ENCODE data around the gene GPBP1L1. TPM values are rescaled to one million over a fixed set of nuclear protein-coding genes. Genes with fewer than 3 reads are reported as not detected.

Gene GPBP1L1
- total RNA-seq, 1 experiment from 2014 or later, result 110 TPM

DNA sequence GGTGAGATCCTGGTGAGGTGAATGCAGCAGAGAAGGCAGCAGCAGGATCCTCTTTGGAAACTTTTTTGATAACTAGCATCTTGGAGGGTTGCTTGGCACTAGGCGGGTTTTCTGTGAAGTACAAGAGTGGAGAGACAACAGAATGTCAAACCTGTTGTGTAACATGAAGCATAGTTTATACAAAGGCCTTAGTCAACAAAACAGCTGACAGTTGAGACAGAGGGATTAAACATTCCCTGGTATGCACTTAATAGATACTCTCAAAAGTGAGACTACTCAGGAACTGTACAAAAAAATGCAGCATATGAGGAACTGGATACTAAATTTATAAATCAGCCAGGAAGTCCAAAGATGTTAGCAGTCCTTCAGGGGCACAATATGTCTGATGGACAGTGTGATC lies 46.0 kb downstream of the GPBP1L1 start:
- ChIA-PET RAD21 (ENCODE audit: low non-redundant PET in 1 of 2, low total read pairs in 2 of 2, uncharacterized antibody in 2 of 2, unreplicated experiment in 2 of 2) (no interaction called here), POLR2A (no interaction called here), CTCF (no interaction called here)
- Histone ChIP-seq H3K4me1 (ENCODE audit: control insufficient read depth in 1 of 2, insufficient read depth in 2 of 2, low read length in 2 of 2) (peaks cover 3 to 7% of the 10 kb centered on the region in 2 experiments; a peak in 3 of 4 replicates), H3K79me2 (ENCODE audit: insufficient read depth, low read length) (peaks cover 11% of the 10 kb centered on the region), H3K36me3 (ENCODE audit: control insufficient read depth in 1 of 2, insufficient read depth in 2 of 2, low read length in 2 of 2) (peaks cover 35 to 37% of the 10 kb centered on the region in 2 experiments; a peak in 3 of 4 replicates), H3K27me3 (ENCODE audit: insufficient read depth, low read length) (no peaks in the 10 kb centered on the region), H3K9me3 (ENCODE audit: control insufficient read depth in 1 of 2, insufficient read depth in 1 of 2, low read depth in 1 of 2, low read length in 2 of 2) (no peaks in the 10 kb centered on the region), H2AFZ (ENCODE audit: low read depth, low read length, poor library complexity, severe bottlenecking) (no peak overlapping the region), H3K4me3 (replicated peaks in 1 of 2; ENCODE audit: low read depth in 1 of 2, low read length in 2 of 2) (no peak overlapping the region), H3K4me2 (ENCODE audit: low read length) (no peak overlapping the region), H4K20me1 (ENCODE audit: insufficient read depth) (no peaks in the 10 kb centered on the region), H3K9ac (ENCODE audit: low read length) (no peak overlapping the region), H3K27ac (ENCODE audit: low read depth, low read length) (no peak overlapping the region), H3K9me2 (ENCODE audit: insufficient read depth) (no peaks in the 10 kb centered on the region)
- no peak for TF ChIP-seq JUND (IDR thresholded peaks at IDR 0.05)
- TF ChIP-seq ZNF274 (IDR thresholded peaks at IDR 0.05; ENCODE audit: low read depth, low read length), result no peak
- no peak for TF ChIP-seq YY1 (IDR thresholded peaks at IDR 0.05; ENCODE audit: extremely low read depth, insufficient replicate concordance, low read depth, low read length)
- TF ChIP-seq SP1 (IDR thresholded peaks at IDR 0.05; ENCODE audit: low read depth), result no peak
- DNase-seq (ENCODE audit: low read depth, low spot score) (no peak), ATAC-seq (no peak)
- intact Hi-C loops (cut with micrococcal nuclease), result loop anchor here (10.0 kb wide), 1 partner anchor 205 kb away; no protein-coding TSS in a partner anchor
- BruUV-seq (replicated peaks), result no TSS peak

- intact Hi-C loops (cut with micrococcal nuclease), result no loop called here
- Histone ChIP-seq H3K4me1 (ENCODE audit: control insufficient read depth in 1 of 2, insufficient read depth in 2 of 2, low read length in 2 of 2) (no peaks in the 10 kb centered on the region), H2AFZ (ENCODE audit: low read depth, low read length, poor library complexity, severe bottlenecking) (no peak overlapping the region), H4K20me1 (ENCODE audit: insufficient read depth) (no peaks in the 10 kb centered on the region), H3K27ac (ENCODE audit: low read depth, low read length) (no peak overlapping the region), H3K9me2 (ENCODE audit: insufficient read depth) (no peaks in the 10 kb centered on the region), H3K27me3 (ENCODE audit: insufficient read depth, low read length) (no peaks in the 10 kb centered on the region), H3K4me2 (ENCODE audit: low read length) (no peak overlapping the region), H3K4me3 (replicated peaks in 1 of 2; ENCODE audit: low read depth in 1 of 2, low read length in 2 of 2) (no peak overlapping the region), H3K36me3 (ENCODE audit: control insufficient read depth in 1 of 2, insufficient read depth in 2 of 2, low read length in 2 of 2) (peaks cover 54 to 66% of the 10 kb centered on the region in 2 experiments), H3K79me2 (ENCODE audit: insufficient read depth, low read length) (no peaks in the 10 kb centered on the region), H3K9me3 (ENCODE audit: control insufficient read depth in 1 of 2, insufficient read depth in 1 of 2, low read depth in 1 of 2, low read length in 2 of 2) (no peaks in the 10 kb centered on the region), H3K9ac (ENCODE audit: low read length) (no peak overlapping the region)
- POLR2A ChIA-PET, result no interaction called here
- CTCF ChIA-PET, result no interaction called here
- no TSS peak for BruUV-seq (replicated peaks)
- ATAC-seq (no peak), DNase-seq (ENCODE audit: low read depth, low spot score) (no peak)
- TF ChIP-seq ZFX (IDR thresholded peaks at IDR 0.05), result no peak
- TF ChIP-seq TCF7L2 (IDR thresholded peaks at IDR 0.05; ENCODE audit: borderline replicate concordance, extremely low read depth, insufficient read depth, insufficient read length), result no peak
- no peak for TF ChIP-seq CTCF (IDR thresholded peaks at IDR 0.05 in 2 of 3, conservative IDR thresholded peaks at IDR 0.05 in 1 of 3; ENCODE audit: borderline replicate concordance in 1 of 3, insufficient read depth in 1 of 3, low read depth in 2 of 3, low read length in 2 of 3)
- TF ChIP-seq ZBTB33 (IDR thresholded peaks at IDR 0.05; ENCODE audit: extremely low read depth, insufficient replicate concordance, low read length), result no peak
- TF ChIP-seq CEBPB (IDR thresholded peaks at IDR 0.05; ENCODE audit: low read depth), result no peak
- no peak for TF ChIP-seq EZH2 (IDR thresholded peaks at IDR 0.05)
- no peak for TF ChIP-seq SP1 (IDR thresholded peaks at IDR 0.05; ENCODE audit: low read depth)
- no peak for TF ChIP-seq EZH2phosphoT487 (IDR thresholded peaks at IDR 0.05; ENCODE audit: borderline replicate concordance)
- no peak for TF ChIP-seq MAX (IDR thresholded peaks at IDR 0.05)
- no peak for TF ChIP-seq CBX3 (IDR thresholded peaks at IDR 0.05; ENCODE audit: low read depth)
- no peak for TF ChIP-seq POLR2A (IDR thresholded peaks at IDR 0.05; ENCODE audit: borderline replicate concordance, extremely low read depth, insufficient read depth, insufficient read length)
- TF ChIP-seq RAD21 (IDR thresholded peaks at IDR 0.05; ENCODE audit: low read depth), result no peak
- RAD21 ChIA-PET (ENCODE audit: low non-redundant PET in 1 of 2, low total read pairs in 2 of 2, uncharacterized antibody in 2 of 2, unreplicated experiment in 2 of 2), result no interaction called here
These were observed 51.1 kb downstream of the GPBP1L1 start for GRCh38 chr1:45635211-45635610.

Data from HCT116 (cell line).